IPS-NIHi11 (cell line): ENCODE results near the gene ABR.
"Not testable (repeated sequence)": the region's sequence is repeated elsewhere in the genome, so short reads cannot be mapped to it uniquely, and the experiment has no call there.

Experiments
- DNase-seq: peaks from one replicate; pipeline ENCODE4 v3.0.0; 2012; ENCODE audit warnings: mixed read lengths, low spot score

The ABR gene

DNA sequence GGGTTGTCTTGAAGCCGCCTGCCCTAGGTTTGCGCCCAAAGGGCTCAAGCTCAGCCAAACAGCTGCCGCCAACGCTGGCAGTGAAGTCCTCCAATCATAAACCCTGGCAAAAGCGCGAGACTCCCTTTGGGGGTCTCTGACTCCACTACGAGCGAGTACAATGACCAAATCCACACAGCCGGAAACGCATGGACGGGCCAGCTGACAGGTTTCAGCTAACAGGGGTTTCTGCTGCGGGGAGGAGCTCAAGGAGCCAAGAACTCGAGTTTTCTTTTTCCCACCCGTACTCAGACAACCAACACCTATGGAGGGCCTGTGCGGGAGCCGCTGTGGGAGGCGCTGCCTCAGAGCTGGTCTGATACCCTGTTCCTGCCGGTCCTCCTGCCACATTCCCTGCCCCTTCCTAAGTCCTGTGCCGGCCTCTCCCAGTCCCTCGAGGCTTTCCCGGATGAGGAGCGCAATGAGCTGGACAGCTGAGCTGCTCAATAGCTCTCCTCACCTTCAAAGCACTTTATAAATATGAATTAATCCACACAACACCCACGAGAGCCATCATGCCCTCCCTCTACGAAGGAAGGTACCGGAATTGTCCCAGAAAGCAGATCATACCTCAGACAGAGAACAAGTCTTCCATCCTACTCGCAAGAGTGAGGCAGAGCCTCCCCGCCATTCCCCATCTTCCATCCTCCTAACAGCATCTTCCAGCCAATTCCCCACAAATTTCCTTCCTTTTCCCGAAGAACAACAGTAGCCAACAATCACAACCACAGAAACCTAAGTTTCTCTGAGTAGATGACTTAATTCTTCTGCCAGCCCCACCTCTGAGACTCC, 6.1 kb downstream of the ABR start:
- DNase-seq: no peak

DNA sequence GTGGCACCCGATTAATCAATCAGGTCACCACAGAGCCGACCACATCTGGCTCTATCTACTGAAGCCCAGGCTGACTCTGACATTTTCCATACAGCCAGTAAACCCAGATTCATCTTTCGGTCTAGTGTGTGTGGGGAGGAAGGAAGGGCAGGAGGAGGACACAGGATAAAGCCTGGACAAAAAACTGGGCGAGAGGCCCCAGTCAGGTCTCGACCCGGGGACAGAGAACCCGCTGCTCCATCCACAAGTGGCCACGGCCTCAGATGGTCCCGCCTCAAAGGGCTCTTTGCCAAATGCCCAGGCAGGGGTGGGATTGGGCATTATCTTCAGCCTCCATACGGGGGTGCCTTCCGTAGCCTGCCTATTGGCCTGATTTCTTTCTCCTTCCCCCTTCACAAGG, 7.8 kb downstream of the ABR start:
- DNase-seq: no peak

DNA sequence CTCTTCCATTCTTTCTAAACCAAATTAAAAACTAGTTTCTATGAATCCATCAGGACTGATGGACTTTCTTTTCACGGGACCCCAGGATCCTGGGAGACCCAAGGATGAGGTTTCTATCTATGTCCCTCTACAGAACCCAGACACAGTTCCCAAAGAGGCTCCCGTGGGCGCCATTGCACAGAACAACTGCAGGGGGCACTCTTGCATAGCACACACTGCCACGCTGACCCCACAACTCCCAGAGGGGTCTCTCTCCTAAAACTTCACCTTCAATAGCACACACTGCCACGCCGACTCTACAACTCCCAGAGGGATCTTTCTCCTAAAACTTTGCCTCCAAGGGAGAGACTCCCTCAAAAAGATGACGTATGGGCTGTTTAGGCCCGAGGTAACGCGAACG, 9.0 kb downstream of the ABR start:
- no peak for DNase-seq

DNA sequence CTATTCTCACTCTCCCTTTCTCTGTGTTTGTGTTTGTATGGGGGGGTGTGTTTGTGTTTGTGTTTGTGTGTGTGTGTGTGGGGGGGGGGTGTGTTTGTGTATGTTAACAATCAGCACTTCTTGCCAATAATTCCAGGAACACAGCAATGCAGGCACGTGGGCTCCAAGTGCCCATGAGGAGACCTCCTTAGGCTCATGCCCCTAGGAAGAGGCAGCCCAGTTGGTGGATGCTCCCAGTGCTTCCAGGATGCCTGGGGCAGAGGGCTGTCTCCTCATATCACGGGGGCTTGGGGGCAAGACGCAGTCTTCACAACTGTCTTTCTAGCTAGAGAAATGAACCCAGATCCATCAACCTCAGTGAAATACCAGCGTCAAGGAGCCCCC, 9.9 kb downstream of the ABR start:
- DNase-seq: no peak

DNA sequence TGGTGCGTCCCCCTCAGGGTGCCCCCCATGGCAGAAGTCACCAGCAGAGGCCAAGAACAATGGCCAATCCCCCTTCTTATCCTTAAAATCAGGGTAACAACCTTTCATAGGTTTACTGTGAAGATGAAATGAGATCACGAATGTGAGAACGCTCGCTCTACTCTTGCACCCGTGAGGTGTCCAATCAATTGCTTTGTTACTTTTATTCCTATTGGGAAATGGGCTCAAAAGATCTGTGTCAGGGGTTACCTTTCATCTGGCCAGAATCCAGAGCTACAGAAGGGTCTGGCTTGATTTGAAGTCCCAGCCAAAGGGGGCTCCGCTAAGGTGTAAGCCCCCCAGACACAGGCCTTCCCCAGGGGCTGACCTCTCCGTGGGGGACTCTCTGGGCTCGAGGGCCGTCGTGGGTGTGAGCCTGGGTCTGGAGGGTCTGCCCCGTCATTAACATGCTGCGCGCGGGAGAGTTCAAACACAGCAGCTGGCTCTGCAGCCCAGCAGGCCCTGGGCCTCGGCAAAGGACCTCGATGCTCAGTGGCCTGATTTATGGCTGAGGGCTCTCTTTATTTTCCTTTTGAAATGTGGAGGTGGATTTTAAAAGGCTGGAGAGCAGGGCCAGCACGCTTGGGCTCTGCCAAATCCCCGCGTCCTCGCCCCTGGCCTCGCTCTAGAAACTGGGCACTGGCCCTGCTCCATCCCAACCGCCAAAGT, 10.4 kb downstream of the ABR start:
- no peak for DNase-seq

DNA sequence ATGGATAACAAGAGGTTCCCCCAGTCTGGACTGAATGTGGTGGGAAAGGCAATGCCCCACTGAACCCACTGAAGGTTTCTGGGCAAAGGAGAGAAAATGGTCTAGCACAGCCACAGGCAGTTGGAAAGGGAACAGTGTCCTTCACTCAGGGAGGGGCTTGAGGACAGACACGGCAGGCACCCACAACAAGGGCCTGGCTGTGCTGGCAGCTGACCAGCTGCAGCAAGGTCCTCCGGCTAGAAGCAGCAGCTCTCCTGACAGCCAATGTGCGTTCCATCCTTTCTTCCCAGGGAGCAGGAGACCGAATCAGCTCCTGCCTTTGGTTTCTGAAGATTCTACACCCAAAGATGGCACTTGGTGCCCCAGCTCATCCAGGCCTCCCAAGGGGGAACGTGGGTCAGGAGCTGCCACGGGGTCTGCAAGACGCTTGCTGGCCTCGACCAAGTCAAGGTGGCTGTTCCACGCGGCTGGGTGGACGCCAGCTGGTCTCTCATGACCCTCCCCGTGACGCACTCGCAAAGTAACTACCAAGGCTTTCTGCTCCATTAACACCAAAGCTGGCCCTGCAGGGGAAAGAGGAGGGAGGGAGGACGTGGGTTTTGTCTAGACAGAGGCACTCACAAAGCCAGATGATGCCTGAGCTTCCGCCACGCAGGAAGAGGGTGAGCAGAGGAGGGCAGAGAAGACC, 11.1 kb downstream of the ABR start:
- DNase-seq: no peak

DNA sequence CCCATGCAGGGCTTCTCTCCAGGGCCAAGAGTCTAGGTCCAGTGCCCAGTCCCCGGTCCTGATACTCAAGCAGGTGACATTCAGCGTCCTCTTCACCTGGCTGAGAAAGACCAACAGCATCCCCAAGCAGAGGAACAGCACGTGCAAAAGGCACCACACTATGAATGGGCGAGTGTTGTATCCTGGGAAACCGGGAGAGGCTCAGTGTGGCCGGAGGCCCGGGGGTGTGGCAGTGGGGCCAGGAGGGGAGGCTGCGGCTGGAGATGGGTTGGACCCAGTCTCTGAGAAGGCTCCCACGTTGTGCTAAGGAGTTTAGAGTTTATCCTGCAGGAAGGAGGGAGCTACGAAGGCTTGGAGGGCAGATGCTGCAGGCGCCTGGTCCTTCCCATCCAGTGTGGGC, 13.5 kb downstream of the ABR start:
- no peak for DNase-seq

DNA sequence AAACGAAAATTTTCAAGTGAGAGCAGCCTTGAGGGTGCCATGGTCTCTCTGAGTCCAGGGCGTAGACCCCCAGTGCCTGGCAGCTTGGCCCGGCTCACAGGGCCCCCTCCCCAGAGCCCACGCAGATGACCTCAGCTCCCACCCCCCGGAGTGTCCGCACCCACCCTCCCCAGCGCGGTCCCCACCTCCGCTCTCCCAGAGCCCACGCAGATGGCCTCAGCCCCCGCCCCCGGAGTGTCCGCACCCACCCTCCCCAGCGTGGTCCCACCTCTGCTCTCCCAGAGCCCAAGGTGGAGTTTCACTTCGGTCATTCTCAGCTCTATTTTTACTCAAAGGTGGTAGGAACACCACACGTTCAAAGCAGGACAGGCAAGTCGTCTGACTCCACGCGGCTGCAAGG, 13.9 kb downstream of the ABR start:
- no peak for DNase-seq

DNA sequence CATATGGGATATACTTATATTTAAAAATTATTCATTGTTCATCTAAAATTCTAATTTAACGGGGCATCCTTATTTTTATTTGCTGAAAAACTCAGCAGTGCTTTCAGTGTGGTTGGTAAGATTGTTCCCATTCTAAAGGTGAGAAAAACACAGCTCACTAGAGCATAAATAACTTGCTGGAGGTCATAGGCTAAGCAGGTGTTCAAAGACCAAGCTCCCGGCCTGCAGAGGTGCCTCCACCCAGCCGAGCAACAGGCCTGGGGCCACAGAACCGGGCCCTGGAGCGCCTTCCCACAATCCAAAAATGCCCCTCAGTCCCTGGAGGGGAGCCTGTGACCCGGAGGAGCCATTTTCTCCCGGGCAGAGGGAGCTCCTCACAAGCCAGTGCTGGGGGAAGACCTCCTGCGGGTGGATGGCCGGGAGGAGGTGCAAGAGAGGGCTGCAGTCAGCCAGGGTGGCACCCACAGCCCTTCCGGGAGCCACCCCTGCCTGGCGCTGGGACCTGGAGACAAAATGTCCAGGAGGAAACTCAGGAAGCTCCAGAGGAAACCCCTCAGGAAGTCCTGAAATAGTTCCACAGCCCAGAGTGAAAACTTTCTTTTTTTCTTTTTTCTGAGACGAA, 14.7 kb downstream of the ABR start:
- DNase-seq: no peak

DNA sequence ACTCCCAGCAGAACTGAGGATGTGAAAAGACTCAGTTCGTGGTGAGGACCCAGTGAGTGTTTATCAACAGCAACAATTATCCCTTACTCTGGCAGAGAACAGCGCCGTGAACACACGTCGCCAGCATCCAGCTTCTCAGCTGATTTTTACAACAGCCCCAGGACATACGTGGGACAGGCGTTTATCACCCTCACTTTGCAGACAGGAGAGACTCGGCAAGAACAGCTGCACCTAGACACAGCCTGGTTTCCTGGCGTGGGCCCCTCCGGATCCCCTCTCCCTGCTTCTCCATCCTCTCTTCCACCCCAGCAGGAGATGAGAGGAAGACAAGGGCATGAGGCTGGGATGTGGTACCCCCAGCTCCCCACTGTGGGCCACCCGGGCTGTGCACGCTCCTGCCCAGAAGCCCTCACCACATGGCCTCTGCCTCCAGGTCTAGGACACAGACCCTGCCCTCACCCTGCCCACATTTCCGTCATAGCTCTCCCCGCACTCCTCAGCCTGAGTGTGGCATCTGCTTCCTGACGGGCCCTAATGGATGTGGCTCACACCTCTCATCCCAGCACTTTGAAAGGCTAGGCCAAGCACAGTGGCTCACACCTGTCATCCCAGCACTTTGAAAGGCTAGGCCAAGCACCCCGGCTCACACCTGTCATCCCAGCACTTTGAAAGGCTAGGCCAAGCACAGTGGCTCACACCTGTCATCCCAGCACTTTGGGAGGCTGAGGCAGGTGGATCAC, 17.5 kb downstream of the ABR start:
- no peak for DNase-seq

DNA sequence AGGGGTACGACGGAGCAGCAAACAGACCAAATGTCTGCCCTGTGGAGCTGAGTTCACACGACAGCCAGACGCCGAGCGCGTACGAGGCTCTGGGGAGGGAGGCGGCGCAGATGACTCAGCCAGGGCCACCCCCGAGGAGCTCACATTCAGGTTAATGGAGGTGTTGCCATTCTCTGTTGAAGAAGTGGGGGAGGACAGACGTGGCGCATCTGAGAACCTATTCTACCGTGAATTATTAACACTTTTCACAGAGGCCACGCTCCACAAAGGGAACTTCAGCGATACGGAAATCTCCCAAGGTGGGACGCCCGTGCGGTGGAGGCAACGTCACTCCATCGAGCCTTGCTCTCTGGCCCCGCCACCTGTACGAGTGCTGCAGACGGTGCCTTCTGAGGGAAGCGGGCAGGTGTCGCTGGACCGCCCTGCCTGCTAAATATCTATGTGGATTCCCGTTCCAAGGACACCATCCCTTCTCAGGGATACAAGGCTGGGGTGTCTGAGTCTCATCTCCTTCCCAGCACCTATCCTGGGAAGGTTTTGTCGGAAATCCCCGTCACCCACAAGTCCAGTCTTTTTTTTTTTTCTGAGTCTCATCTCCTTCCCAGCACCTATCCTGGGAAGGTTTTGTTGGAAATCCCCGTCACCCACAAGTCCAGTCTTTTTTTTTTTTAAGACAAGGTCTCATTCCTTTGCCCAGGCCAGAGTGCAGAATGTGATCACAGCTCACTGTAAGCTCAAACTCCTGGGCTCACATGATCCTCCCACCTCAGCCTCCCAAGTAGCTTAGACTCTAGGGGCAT, 19.0 kb downstream of the ABR start:
- DNase-seq: peak; percentile 59

DNA sequence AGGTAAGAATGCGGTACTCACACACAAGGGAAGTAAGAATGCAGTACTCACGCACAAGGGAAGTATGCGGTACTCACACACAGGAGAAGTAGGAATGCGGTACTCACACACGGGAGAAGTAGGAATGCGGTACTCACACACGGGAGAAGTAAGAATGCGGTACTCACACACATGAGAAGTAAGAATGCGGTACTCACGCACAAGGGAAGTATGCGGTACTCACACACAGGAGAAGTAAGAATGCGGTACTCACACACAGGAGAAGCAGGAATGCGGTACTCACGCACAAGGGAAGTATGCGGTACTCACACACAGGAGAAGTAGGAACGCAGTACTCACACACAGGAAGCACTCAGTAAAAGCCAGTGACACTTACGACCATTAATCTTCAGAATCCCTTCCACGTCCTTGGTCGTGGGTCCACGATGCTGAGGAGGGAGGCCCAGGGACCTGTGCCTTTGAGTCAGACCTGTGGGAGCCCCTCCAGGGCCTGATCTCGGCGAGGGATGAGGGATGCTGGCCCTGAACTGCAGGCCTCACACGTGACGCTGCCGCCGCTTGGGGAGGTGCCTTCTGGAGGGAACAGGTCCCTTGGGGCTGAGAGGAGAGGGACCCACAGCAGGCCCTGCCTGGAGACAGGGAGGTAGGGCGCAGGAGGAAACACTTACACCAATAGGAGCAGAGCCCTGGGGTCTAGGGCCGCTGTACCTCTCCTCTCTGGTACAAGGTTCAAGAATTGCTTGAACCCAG, 20.2 kb downstream of the ABR start:
- no peak for DNase-seq

DNA sequence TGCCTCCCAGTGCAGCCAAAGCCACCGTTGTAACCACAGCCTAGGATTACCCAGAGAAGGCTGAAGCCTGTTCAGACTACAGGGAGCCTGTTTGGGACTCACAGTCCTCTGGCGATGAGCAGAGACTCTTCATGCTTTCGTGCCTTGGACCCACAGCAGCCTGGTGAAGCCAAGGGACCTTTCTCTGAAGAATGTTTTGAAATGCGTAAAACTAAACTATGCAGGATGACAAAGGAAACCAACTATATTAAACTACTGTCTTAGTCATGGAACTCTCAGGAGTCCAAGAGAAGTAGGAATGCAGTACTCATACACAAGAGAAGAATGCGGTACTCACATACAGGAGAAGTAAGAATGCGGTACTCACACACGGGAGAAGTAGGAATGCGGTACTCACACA, 20.9 kb downstream of the ABR start:
- no peak for DNase-seq

DNA sequence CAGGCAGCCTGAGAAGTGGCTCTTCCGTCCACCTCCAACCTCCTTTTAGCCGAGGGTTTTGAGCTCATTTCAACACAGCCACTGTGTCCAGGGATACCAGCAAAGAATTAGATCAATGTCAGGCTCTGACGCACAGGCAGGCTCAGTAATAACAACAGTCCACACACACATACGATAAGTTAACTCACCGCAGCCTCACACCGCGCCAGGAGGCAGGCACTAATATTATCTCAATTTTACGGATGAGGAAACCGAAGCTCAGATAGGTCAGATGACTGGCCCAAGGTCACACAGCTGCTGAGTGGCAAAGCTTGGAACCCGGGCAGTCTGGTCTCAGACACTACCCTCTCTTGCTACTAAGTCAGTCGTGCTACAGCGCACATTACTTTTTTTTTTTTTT, 22.9 kb downstream of the ABR start:
- DNase-seq: no peak

DNA sequence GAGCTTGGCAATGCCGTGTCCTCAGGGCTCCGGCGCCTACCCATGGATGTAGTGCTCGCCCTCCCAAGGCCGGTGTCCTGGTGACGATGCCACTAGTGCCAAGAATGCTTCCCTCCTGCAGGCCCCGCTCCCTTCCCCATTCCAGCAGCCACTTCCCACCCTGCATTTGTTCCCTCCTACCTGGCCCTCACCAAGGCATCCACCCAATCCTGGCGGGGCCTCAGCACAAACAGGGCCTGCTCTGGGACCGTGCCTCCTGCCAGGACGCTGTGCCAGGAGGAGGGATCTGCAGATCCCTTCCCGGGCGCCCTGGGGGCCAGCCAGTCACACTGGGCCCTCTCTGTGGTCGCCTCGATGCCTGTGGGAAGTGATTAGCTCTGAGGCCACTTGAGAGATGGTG, 25.1 kb downstream of the ABR start:
- DNase-seq: no peak

DNA sequence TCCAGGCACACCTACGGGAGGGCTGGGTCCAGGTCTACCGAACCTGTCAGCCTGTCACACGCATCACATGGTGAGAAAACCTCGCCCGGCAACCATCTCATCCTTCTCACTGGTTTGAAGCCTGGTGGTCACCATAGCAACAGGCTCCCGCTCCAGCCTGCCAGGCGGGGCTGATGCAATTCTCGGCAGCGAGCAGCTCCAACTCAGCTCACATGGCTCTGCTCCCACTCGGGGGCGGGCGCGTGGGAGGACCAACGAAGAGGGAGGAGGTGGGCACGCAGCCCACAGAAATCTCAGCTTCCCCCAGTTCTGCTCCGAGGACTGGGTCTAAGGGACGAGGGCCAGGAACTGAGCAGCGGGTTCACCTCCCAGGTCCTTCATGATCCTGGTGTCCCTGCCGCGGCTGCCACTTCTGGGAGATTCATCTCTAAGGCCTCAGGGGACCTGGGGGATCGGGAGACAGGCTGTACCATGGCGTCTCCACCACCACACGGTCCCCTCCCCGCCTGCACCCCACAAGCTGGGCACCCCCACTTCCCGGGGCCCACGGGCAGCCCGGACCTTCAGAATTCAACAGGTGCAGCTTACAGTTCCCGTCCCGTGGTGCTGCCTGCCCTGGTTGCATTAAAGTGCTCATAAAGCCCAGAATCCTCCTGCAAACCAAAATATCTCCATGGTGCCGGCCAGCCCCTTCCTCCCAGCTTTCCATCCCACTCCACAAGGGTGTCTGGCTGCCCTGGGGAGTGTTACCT, 25.8 kb downstream of the ABR start:
- DNase-seq: peak; percentile 86

DNA sequence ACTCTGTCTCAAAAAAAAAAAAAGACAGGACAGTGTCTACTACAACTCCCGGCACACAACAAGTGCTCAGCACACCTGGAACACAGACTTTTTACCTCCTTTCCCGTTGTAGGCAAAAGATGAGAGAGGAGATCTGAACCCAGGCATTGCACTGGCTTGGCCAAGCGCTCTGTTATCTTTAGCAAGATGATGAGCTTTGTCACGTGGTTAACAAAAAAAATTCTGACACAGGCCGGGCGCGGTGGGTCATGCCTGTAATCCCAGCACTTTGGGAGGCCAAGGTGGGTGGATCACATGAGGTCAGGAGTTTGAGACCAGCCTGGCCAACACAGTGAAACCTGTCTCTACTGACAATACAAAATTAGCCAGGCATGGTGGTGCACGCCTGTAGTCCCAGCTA, 27.2 kb downstream of the ABR start:
- DNase-seq: not testable (repeated sequence)

DNA sequence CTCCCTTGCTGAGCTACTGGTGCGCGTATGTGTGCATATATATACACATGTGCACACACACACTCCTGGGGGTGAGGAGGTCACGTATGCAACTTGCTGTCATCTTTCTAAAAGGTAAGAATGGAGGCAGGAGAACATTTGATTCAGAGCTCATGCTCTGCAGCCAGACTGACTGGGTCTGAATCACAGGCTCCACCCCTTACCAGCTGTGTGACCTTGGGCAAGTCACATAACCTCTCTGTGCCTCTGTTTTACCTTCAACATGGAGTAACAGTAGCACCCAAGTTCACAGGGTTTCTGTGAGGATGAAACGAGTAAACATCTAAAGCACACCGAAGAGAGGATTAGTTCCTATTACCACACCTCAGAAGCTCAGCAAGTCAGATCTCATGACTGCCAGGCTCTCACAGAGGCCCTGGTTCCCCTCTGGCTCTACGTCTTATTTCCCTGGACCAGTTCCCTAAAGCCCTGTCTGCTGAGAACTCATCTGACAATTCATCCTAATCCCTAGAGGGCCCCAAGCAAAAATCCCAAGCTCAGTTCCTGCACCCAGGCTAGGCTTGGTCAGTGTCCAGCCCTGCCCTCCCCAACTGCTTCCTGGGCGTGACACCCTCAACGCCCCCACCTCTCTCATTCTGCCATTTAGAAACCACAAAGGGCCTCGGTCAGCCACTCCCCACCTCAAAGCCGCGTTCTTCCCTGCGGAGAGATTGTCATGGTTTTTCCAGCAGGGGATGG, 28.7 kb downstream of the ABR start:
- no peak for DNase-seq

DNA sequence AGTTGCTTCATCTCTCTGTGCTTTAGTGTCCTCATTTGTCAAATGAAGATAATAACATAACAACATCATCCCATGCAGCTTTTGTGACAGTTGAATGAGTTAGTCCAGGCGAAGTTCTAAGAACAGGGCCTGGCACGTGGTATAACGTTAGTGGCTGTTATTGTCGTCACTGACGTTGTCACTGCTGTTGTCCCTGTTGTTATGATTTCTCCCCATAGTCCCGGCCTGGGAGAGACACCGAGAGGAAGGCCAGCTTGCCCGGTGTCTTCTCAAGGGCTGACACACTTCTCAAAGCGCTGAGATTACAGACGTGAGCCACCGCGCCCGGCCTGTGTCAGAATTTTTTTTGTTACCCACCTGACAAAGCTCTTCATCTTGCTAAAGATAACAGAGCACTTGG, 29.9 kb downstream of the ABR start:
- DNase-seq: no peak
